ENCODE measurements around the gene CYLD.
A peak's percentile ranks its signal among the peaks of the same experiment; 100 is the strongest.

The CYLD gene

GRCh38 chr16:50816901-50817555 lies 75.1 kb downstream of the CYLD start:
- DNase-seq (ENCODE audit: low read depth in 2 of 2) = no peak

- no peak for DNase-seq (ENCODE audit: low read depth in 2 of 2)
These were observed 76.5 kb downstream of the CYLD start for GRCh38 chr16:50818380-50818779.

GRCh38 chr16:50819706-50820105 lies 77.8 kb downstream of the CYLD start:
- DNase-seq (ENCODE audit: low read depth in 2 of 2) = no peak

- no peak for DNase-seq (ENCODE audit: low read depth in 2 of 2)
These were observed 78.3 kb downstream of the CYLD start for GRCh38 chr16:50820225-50820624.

- no peak for DNase-seq (ENCODE audit: low read depth in 2 of 2)
These were observed 79.7 kb downstream of the CYLD start for GRCh38 chr16:50821586-50821985.

- DNase-seq (ENCODE audit: low read depth in 2 of 2) = no peak
These were observed 80.8 kb downstream of the CYLD start for GRCh38 chr16:50822671-50823070.

- DNase-seq (ENCODE audit: low read depth in 2 of 2) = no peak
These were observed 85.0 kb downstream of the CYLD start for GRCh38 chr16:50826797-50827316.

- DNase-seq (ENCODE audit: low read depth in 2 of 2) = no peak
These were observed 86.3 kb downstream of the CYLD start for GRCh38 chr16:50828164-50828702.

GRCh38 chr16:50830698-50831097 lies 88.8 kb downstream of the CYLD start:
- DNase-seq (ENCODE audit: low read depth in 2 of 2) = no peak

GRCh38 chr16:50831751-50832150 lies 89.9 kb downstream of the CYLD start:
- no peak for DNase-seq (ENCODE audit: low read depth in 2 of 2)

GRCh38 chr16:50833929-50834328 lies 92.0 kb downstream of the CYLD start:
- DNase-seq (ENCODE audit: low read depth in 2 of 2) = no peak

- no peak for DNase-seq (ENCODE audit: low read depth in 2 of 2)
These were observed 92.8 kb downstream of the CYLD start for GRCh38 chr16:50834701-50835100.

GRCh38 chr16:50835358-50836060 lies 93.6 kb downstream of the CYLD start:
- no peak for DNase-seq (ENCODE audit: low read depth in 2 of 2)

- DNase-seq (ENCODE audit: low read depth in 2 of 2) = no peak
These were observed 94.3 kb downstream of the CYLD start for GRCh38 chr16:50836121-50836621.

- no peak for DNase-seq (ENCODE audit: low read depth in 2 of 2)
These were observed 95.4 kb downstream of the CYLD start for GRCh38 chr16:50837324-50837723.

- DNase-seq (ENCODE audit: low read depth in 2 of 2) = no peak
These were observed 96.3 kb downstream of the CYLD start for GRCh38 chr16:50838165-50838564.

GRCh38 chr16:50838885-50839284 lies 97.0 kb downstream of the CYLD start:
- no peak for DNase-seq (ENCODE audit: low read depth in 2 of 2)

GRCh38 chr16:50839356-50839755 lies 97.5 kb downstream of the CYLD start:
- no peak for DNase-seq (ENCODE audit: low read depth in 2 of 2)

- DNase-seq (ENCODE audit: low read depth in 2 of 2) = no peak
These were observed 98.2 kb downstream of the CYLD start for GRCh38 chr16:50839920-50840729.

- DNase-seq (ENCODE audit: low read depth in 2 of 2) = peak; percentile 13 to 56
These were observed 99.4 kb downstream of the CYLD start for GRCh38 chr16:50841081-50841886.

- no peak for DNase-seq (ENCODE audit: low read depth in 2 of 2)
These were observed 100.2 kb downstream of the CYLD start for GRCh38 chr16:50842013-50842505.
